HG02870 (cell line): ENCODE results near the gene SMU1.
"Not testable (repeated sequence)": the region's sequence is repeated elsewhere in the genome, so short reads cannot be mapped to it uniquely, and the experiment has no call there.

Source experiments
- ATAC-seq: cut with Tn5 transposase; IDR thresholded peaks from one replicate; pipeline ENCODE4 v1.9.1; 2021; ENCODE audit warnings: mild to moderate bottlenecking, moderate library complexity; ENCODE audit not compliant: unreplicated experiment

The SMU1 gene

DNA sequence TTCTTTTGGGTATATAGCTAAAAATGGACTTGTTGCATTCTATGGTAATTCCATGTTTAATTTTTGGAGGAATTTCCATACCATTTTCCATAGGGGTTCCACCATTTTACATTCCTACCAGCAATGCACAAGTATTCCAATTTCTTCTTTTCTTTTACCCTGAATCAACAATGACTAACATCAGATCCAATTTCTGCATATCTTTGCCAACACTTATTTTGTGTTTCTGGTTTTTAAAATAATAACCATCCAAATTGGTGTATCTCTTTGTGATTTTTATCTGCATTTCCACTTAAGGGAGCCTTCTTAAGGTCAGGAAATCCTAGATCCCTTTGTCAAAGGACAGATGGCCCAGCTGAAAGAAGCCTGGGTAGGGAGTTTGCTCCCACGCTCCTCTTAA is 29.5 kb upstream of the SMU1 start:
- no peak for ATAC-seq

DNA sequence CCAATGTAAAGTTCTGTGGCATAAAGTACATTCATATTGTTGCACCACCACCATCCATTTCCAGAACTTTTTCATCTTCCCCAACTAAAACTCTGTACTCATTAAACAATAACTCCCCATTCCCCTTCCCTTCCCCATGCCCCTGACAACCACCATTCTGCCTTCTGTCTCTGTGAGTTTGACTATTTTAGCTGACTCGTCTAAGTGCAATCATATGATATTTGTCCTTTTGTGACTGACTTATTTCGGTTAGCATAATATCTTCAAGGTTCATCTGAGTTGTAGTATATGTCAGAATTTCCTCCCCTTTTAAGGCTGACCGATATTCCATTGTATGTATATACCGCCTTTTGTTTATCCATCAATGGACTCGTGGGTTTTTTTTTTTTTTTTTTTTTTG is 29.0 kb upstream of the SMU1 start:
- ATAC-seq: no peak

DNA sequence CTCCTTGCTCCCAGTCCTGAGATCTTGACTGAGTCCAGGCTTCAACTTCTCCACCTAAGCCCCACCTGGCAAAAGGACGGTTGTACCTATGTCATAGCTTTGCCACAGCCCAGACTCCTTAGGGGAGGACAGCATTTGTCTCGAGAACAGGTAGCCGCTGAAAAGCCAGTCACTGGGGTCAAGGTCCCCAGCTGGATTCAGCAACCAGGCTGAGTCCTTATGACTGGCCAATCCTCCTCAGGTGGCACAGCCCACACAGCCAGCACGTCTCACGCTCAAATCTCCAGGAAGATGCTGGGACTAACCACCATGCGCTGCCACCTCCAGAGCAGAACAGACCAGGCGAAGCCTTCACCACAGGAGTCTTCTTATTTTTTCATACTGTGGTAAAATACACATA is 27.9 kb upstream of the SMU1 start:
- ATAC-seq: no peak

DNA sequence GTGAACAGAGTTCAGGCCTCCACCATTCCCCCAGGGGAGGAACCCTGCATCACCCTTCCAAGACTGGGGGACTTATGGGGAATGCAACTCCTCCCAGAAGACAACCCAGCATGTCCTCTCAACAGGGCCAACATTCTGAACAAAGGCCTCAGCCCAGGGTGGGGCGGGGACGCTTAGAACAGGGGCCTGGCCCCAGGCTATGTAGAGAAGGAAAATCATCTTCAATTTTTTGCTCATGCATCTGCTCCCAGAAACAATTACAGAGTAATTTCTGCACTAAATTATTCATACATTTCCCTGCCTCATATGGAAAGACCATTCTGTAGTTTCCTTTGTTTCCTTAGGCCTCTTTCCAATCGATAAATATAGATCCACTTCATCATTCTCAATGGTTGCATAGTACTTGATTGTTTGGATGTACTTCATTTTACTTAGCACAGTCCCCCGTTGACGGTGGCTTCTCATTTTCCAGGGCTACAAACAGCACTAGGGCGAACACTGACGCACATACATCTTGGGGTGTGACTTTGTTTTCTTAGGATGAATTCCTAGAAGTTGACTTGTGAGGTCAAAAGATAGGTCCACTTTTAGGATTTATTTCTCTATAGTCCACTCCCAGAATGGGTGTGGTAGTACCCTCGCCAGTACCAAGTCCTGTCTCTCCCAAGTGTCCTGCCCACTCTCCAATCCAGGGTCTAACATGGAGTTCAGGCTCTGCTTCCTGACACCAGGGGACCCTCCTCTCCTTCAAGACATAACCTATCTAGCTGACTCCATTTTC is 27.2 kb upstream of the SMU1 start:
- no peak for ATAC-seq

DNA sequence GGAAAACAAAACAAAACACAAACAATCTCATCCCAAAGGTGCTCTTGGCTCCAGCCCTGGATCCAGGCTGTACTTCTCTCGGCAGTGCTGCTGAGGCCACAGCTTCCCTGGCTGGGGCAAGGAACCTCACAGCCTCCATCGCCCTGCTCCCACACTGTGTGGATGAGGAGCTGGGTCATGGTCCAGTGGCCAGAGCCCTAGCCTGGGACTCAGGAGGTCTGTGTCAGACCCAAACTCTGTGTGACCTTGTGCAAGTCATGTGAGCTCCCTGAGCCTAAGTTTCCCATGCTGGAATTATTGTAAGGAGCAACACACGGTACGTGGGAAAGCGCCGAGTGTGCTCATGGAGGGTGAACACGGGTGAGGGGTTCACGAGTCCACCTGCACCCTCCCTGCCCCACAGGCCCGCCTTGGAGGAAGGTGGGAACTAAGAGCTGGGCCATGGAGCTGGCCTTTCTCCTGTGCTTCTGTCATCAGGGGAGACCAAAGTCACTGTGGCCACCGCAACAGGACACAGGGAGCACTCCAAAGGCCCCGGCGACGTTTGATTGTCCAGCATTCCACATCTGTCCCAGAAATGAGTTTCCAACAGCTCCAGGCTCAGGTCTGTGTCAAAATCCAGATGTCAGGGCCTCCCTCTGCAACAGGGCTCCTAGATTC is 26.2 kb upstream of the SMU1 start:
- ATAC-seq: no peak

DNA sequence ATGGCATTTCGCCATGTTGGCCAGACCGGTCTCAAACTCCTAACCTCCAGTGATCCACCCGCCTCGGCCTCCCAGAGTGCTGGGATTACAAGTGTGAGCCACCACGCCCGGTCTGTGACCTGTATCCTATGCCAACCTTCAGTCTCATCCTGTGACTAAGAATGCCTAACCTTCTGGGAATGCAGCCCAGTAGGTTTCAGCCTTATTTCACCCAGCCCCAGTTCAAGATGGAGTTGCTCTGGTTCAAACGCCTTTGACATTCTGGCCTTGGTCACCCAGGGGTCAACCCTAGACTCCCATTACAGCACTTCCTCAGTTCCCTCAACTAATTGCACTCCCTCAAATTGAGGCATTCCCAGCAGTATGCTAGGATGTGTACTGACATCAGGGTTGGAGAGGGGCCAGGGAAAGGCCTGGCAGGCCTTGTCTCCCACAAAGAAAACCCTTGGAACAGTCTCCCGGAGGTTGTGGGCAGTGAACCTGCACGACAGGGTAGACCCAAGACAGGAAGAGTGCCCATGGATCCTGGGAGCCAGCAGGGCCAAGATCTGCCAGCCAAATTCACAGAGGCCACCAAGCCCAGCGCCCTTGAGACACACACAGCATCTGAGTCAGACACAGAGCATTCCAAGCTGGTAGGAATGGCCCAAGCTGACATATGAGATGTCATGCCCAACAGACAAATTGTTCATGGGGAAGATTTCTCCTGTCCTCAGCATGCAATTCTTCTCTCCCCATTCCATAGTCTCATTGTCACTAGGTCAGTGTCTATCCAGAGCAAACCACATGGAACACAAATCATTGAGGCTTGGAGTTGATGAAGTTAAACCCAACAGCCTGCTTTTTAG is 24.9 kb upstream of the SMU1 start:
- ATAC-seq: no peak

DNA sequence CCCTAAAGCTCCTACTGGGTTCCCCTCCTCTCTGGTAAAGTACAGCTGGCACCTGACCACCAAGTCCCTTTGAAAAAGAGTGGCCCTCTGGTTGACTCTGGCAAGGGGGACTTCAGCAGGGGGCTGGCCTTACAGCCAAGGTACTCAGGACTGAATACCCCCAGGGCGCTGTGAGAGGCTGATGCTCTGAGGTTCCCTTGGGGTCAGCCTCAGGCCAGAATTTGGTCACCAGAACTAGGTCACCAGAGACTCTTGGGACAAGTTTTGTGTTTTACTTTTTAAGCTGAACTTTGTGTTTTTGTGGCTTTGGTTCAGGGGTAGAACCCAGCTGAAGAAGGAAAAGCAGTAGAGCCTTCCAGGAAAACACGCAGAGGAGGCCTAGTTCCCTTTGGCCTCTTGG is 23.3 kb upstream of the SMU1 start:
- ATAC-seq: no peak

DNA sequence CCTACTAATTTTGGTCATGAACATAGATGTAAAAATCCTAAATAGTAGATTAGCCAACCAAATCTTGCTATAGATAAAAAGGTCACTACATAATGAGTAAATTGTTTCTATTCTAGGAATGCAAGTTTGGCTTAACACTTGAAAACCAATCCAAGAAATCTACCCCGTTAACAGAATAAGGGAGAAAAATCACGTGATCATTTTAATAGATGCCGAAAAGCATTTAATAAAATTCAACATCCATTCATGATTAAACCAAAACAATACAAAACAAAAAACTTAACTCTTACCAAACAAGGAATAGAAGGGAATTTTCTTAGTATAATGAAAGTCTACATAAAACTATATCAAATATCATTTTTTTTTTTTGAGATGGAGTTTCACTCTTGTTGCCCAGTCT is 20.7 kb upstream of the SMU1 start:
- no peak for ATAC-seq

DNA sequence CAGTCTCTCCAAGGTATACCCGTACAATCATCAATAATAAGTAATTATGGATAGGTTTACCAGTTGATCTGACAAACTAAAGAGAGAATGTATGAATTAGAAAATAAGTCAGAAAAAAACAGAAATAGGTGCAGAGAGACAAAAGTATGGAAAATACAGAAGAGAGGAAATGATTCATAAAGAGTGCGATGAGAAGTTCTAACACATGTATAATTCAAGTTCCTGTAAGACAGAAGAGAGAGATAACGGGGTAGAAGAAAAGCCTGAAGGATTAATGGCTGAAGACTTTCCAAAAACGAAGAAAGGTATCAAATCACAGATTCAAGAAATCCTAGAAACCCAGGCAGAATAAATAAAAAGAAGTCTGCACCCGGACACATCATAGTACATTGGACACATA is 16.2 kb upstream of the SMU1 start:
- no peak for ATAC-seq

DNA sequence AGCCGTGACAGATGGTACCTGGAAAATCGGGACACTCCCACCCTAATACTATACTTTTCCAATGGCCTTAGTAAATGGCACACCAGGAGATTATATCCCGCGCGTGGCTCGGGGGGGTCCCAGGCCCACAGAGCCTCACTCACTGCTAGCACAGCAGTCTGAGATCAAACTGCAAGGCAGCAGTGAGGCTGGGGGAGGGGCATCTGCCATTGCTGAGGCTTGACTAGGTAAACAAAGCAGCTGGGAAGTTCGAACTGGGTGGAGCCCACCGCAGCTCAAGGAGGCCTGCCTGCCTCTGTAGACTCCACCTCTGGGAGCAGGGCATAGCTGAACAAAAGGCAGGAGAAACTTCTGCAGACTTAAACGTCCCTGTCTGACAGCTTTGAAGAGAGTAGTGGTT is 9.2 kb upstream of the SMU1 start:
- not testable (repeated sequence) for ATAC-seq

DNA sequence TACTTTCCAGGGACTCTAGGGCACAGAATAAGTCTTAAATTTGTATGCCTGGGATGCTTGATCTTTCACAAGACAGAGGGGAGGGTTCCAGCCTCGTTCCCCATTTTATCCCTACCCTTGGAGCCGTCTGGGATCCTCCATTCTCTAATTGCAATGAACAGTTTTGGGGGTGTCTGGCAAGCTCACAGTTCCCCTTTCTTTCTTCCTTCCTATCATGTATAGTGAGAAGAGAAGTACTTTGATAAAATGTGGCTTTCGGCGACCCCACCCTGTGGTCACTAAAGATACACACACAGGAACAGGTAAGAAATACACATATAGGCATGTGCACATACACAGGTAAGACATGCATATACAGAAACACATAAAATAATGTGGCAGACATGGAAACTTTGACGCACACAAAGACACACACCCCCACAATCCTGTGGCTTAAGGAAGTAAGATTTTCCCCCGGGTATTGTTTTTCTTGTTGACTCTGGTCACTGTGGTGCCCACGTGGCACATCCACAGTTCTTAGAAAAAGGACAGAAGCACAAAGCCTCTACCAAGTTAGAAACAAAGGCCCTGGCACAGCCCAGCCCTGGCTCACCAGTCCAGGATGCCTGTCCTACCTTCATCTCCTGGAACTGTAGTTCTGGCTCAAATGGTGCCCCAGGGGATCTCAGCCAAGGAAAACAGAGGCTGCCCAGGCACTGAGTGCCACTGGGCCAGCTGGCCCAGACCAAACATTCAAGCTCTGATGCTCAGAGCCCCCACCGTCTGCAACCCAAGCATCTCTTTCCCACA is 6.3 kb upstream of the SMU1 start:
- no peak for ATAC-seq

DNA sequence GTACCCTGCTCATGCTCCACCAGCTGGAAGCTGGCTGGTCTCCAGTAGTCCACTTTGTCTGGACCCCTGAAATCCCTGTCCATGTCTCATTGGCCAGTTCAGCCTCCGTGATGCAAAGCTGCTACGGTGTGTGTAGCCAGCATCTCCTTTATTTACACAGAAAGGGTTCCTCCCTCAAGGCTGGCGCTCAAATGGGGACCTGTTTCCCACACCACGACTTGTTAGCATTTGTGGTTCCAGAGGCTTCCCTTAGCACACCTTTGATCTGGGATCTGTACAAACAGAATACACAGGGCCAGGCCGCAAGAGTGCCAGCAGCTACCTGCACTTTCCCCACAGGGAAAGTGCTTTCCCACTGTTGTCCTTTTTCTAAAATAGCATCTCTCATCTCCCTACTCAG is 5.7 kb upstream of the SMU1 start:
- no peak for ATAC-seq

DNA sequence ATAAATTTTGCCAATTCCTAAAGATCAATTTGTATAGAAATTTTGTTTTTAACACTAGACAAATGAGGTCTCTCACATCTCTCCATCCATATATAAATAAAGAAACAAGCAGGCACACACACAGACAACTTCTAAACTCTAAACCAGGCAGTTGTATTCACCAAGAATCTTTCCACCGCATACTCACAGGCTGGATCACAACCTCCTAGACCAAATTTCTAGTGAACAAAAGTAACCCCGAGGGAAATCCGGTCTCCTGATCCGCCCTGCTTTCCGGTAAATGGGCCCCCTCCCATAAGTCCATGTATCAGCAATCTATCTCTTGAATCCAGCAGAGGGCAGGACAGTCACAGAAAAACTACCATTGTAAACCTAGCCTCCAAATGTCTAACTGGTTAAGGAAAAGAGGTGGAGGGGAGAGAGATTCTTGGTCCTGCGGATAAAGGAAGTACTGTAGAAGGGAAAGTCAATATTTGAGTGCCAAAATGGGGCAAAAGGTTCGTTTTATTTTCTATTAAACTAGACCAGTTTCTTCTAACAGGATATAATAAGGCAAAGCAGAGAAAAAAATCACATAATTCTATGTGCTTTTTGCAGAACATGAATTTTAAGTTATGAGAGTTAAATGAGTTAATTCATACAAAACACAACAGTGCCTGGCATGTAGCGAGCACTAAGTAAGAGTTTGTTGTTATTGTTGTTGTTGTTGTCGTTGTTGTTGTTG is 4.8 kb upstream of the SMU1 start:
- no peak for ATAC-seq

DNA sequence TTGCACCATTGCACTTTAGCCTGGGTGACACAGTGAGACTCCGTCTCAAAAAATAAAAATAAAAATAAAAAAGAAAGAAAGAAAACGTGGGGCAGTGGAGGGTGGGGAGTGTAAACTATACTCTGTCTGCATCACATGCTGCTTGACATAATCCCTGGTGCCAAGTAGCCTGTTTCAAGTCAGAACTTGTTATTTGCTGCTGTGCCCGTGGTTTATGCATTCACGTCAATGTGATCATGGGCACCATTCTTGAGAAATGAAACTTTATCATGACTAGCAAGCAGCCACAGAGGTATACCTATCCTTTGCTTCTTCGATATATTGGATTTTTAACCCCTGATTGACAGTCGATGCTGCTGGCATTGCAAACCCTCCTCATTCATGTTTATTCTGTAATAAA is 4.1 kb upstream of the SMU1 start:
- no peak for ATAC-seq

DNA sequence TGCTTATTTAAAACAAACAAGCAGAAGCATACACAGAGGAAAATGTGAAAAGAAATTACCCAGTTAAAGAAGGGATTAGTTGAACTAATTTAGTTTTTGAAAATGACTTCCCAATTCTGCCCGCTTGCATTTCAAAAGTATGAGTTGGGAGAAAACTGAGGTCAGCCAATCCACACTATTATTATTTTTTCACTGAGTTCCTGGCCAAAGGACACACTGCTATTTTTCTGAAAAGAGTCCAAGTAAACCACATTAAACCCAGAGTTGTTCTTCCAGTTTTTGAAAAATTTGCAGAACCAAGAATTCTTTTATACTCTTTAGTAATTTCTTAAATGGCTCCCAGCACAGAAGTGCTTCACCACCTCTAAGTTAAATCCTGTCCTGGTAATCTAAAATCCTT is 7.5 kb downstream of the SMU1 start:
- no peak for ATAC-seq

DNA sequence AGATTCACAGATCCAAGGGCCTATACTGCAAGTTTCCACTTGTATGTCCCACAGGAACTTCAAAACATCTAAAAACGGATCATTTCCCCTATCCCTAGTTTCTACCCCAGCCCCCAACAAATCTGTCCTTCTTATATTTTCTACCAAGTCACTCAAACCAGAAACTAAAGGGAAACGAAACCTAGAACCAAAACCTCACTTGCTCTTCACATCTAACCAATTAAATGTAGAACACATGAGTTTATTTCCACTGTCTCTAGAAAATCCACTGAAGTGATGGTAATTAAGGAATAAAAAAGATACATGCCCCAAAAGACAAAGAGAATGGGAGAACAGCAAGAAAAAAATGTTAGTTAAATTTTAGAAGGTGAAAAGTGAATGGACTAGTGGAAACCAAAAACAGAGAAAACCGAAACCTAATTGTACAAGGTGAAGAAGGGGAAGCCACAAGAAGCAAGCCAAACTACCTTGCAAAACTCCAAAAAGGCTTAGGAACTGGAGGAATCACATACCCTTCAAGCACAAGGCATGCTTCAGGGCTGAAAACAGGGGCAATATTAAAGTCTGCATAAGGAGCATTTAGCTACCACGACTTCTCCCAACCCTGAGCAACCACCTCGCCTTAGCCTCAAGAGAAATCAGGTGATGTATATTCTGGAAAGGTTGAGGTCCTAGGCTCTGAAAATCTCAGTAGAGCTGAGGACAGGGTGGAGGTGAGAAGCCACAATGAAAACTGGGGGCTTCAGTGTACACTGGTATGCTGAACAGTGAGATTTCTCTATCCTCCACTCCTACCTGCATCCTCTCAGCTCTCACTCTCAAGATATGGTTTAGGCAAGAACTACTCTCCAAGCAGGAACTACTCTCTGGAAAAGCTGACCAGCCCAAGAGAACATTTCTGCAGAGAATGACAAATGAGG is 11.1 kb downstream of the SMU1 start:
- ATAC-seq: peak; percentile 85

DNA sequence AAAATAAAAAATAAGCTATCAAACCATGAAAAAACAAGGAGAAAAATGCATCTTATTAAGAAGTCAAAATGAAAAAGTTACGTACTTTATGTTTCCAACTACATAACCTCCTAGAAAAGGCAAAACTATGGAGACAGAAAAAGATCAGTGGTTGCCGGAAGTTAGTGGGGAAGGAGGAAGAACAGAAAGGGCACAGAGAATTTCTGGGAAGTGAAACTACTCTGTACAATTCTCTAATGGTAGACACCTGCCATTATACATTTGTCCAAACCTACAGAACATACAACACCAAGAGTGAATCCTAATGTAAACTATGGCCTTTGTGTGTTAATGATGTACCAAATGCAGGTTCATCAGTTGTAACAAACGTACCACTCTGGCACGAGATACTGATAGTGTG is 25.3 kb downstream of the SMU1 start:
- ATAC-seq: no peak

DNA sequence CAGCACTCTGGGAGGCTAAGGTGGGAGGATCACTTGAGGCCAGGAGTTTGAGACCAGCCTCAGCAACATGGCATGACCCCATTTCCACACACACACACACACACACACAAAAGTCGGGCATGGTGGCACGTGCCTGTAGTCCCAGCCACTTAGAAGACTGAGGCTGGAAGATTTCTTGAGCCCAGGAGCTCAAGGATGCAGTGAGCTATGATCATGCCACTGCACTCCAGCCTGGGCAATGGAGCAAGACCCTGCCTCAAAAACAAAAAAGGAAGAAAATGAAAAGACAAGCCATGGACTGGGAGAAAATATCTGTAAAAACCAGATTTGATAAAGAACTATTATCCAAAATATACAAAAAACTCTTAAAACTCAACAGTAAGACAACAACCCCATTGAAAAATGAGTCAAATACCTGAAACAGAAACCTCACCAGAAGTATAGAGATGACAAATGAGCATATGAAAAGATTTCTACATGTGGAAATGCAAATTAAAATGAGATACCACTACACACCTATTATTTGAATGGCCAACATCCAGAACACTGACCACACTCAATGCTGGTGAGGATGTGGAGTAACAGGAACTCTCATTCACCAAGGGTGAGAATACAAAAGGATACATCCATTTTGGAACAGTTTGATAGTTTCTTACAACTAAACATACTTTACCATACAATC is 26.7 kb downstream of the SMU1 start:
- ATAC-seq: peak; percentile 90

DNA sequence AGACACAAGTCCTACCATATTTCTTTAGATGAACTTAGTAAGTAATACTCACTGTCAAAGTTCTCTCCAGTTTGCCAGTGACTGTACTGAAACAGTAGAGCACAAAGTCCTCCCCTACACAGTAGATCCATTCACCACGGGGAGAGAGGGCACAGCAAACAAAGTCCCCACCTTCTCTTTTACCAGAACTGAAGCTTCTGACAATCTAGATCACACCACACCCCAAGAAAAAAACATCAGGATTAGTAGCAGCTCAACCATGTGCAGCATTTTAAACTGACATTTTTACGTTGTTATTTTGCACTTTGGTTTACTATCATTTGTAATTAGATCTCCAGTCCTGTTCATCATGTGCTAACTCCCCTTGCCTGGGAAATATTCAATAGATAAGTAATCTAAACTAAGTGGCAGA is 28.4 kb downstream of the SMU1 start:
- ATAC-seq: no peak
